Parathyroid adenoma (tissue), 2 donors: ENCODE data around the gene CDC37L1.

Source experiments
- H2AFZ ChIP-seq: fragments of 300-600 bp; sonication (generic); one replicate; pipeline ENCODE4 v1.7.0; 2017; ENCODE audit warnings: antibody characterized with exemption, mild to moderate bottlenecking
- H3K27ac ChIP-seq: fragments of 300-600 bp; sonication (generic); one replicate; pipeline ENCODE4 v1.7.0; 2017
- H3K27me3 ChIP-seq: fragments of 300-600 bp; sonication (generic); one replicate; pipeline ENCODE4 v1.7.0; 2017; ENCODE audit warnings: low read length; ENCODE audit not compliant: control insufficient read depth, insufficient read depth
- H3K36me3 ChIP-seq: fragments of 300-600 bp; sonication (generic); one replicate; pipeline ENCODE4 v1.7.0; 2017; ENCODE audit warnings: low read length; ENCODE audit not compliant: control insufficient read depth, insufficient read depth
- H3K4me1 ChIP-seq: fragments of 300-600 bp; sonication (generic); one replicate; pipeline ENCODE4 v1.7.0; 2017; ENCODE audit warnings: control low read depth
- H3K4me2 ChIP-seq: fragments of 300-600 bp; sonication (generic); one replicate; pipeline ENCODE4 v1.7.0; 2017; ENCODE audit warnings: low read length
- H3K4me3 ChIP-seq: fragments of 300-600 bp; sonication (generic); one replicate; pipeline ENCODE4 v1.7.0; 2017; ENCODE audit warnings: low read depth, low read length
- H3K79me2 ChIP-seq: fragments of 300-600 bp; sonication (generic); one replicate; pipeline ENCODE4 v1.7.0; 2017; ENCODE audit warnings: control low read depth
- H3K9ac ChIP-seq: fragments of 300-600 bp; sonication (generic); one replicate; pipeline ENCODE4 v1.7.0; 2017; ENCODE audit warnings: mild to moderate bottlenecking
- H3K9me3 ChIP-seq: fragments of 300-600 bp; sonication (generic); one replicate; pipeline ENCODE4 v1.7.0; 2017; ENCODE audit warnings: low read length; ENCODE audit not compliant: control insufficient read depth
- TF ChIP-seq, protein P1 (sequence below): fragments of 300-600 bp; sonication (generic); IDR thresholded peaks from one replicate; pipeline ENCODE4 v1.7.0; 2017; ENCODE audit warnings: antibody characterized with exemption, mild to moderate bottlenecking
- donor health status: primary hyperparathyroidism.

CDC37L1 gene

GRCh38 chr9:4684820-4685219 is 5.5 kb downstream of the CDC37L1 start:
- H3K79me2 ChIP-seq = peaks cover 2% of the 10 kb centered on the region
- no peak overlapping the region for H3K4me2 ChIP-seq
- no peak overlapping the region for H3K9ac ChIP-seq
- TF ChIP-seq, protein P1, sequence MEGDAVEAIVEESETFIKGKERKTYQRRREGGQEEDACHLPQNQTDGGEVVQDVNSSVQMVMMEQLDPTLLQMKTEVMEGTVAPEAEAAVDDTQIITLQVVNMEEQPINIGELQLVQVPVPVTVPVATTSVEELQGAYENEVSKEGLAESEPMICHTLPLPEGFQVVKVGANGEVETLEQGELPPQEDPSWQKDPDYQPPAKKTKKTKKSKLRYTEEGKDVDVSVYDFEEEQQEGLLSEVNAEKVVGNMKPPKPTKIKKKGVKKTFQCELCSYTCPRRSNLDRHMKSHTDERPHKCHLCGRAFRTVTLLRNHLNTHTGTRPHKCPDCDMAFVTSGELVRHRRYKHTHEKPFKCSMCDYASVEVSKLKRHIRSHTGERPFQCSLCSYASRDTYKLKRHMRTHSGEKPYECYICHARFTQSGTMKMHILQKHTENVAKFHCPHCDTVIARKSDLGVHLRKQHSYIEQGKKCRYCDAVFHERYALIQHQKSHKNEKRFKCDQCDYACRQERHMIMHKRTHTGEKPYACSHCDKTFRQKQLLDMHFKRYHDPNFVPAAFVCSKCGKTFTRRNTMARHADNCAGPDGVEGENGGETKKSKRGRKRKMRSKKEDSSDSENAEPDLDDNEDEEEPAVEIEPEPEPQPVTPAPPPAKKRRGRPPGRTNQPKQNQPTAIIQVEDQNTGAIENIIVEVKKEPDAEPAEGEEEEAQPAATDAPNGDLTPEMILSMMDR = no peak
- no peak overlapping the region for H2AFZ ChIP-seq
- peaks cover 2% of the 10 kb centered on the region for H3K4me1 ChIP-seq
- no peaks in the 10 kb centered on the region for H3K9me3 ChIP-seq
- no peak overlapping the region for H3K27ac ChIP-seq
- no peaks in the 10 kb centered on the region for H3K36me3 ChIP-seq
- H3K27me3 ChIP-seq = no peaks in the 10 kb centered on the region
- no peak overlapping the region for H3K4me3 ChIP-seq

DNA sequence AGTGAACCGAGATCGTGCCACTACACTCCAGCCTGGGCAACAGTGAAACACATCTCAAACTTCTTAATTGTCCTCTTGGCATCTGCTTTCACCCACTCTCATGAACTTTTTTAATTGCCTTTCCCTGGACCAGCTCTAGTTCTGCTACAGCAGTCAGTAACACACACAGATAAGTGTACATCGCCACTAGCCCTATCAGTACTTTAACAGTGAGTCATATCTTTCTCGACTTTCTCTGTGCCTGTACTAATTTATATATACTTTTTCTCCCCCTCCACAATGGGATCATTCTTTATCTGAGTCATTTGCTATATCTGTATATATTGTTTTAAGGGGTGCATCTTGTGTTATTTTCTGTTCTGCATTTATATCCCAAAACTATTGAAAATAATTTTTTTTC is 6.7 kb downstream of the CDC37L1 start:
- Histone ChIP-seq H2AFZ (no peak overlapping the region), H3K27me3 (no peaks in the 10 kb centered on the region), H3K79me2 (peaks cover 2% of the 10 kb centered on the region), H3K27ac (no peak overlapping the region), H3K9me3 (no peaks in the 10 kb centered on the region), H3K4me3 (no peak overlapping the region), H3K9ac (no peak overlapping the region), H3K36me3 (no peaks in the 10 kb centered on the region), H3K4me1 (no peaks in the 10 kb centered on the region), H3K4me2 (no peak overlapping the region)
- TF ChIP-seq, protein P1 = no peak

DNA sequence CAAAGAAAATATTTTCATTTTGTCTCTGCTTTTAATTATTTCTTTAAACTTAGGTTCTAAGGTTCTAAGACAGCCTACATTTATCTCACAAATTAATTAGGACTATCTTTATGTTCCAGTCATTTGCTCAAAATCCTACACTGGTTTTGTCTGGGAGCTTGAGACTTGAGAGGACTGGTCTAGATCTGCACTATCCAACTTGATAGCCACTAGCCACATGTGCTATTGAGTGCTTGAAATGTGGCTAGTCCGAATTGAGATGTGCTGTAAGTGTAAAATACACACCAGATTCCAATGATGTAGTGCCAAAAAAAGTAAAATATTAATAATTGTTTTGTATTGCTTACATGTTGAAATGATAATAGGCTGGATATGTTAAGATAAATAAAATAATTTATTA is 7.2 kb downstream of the CDC37L1 start:
- Histone ChIP-seq H3K4me2 (no peak overlapping the region), H3K4me1 (no peaks in the 10 kb centered on the region), H3K27ac (no peak overlapping the region), H3K79me2 (no peaks in the 10 kb centered on the region), H3K27me3 (no peaks in the 10 kb centered on the region), H3K9me3 (no peaks in the 10 kb centered on the region), H3K4me3 (no peak overlapping the region), H2AFZ (no peak overlapping the region), H3K9ac (no peak overlapping the region), H3K36me3 (no peaks in the 10 kb centered on the region)
- TF ChIP-seq, protein P1 = no peak

GRCh38 chr9:4689021-4689420 is 9.7 kb downstream of the CDC37L1 start:
- Histone ChIP-seq H3K27ac (no peak overlapping the region), H3K9ac (no peak overlapping the region), H3K4me2 (no peak overlapping the region), H3K4me3 (no peak overlapping the region), H3K4me1 (no peaks in the 10 kb centered on the region), H3K79me2 (no peaks in the 10 kb centered on the region), H2AFZ (no peak overlapping the region), H3K27me3 (no peaks in the 10 kb centered on the region), H3K36me3 (no peaks in the 10 kb centered on the region), H3K9me3 (no peaks in the 10 kb centered on the region)
- TF ChIP-seq, protein P1 = no peak

GRCh38 chr9:4689687-4690104 is 10.3 kb downstream of the CDC37L1 start:
- Histone ChIP-seq H3K9ac (no peak overlapping the region), H3K4me1 (no peaks in the 10 kb centered on the region), H3K79me2 (no peaks in the 10 kb centered on the region), H3K4me2 (no peak overlapping the region), H3K27ac (no peak overlapping the region), H2AFZ (no peak overlapping the region), H3K36me3 (no peaks in the 10 kb centered on the region), H3K9me3 (no peaks in the 10 kb centered on the region), H3K27me3 (no peaks in the 10 kb centered on the region), H3K4me3 (no peak overlapping the region)
- TF ChIP-seq, protein P1 = no peak
